ENCODE results near the gene IRF5.
A peak's percentile ranks its signal among the peaks of the same experiment; 100 is the strongest.

IRF5 gene

GRCh38 chr7:128963327-128963757 is 25.6 kb downstream of the IRF5 start:
- peak overlapping the region; percentile 19; the same call in 1 of the 2 replicates for H3K4me2 ChIP-seq

GRCh38 chr7:128968624-128969023 is 30.9 kb downstream of the IRF5 start:
- no peak overlapping the region for H3K4me3 ChIP-seq (IDR thresholded peaks at IDR 0.05; ENCODE audit: insufficient read depth, low read depth, low read length)
- no peak overlapping the region for H3K4me2 ChIP-seq
- no peak overlapping the region for H3K27ac ChIP-seq
- peaks cover 21% of the 10 kb centered on the region; the same call in 1 of the 2 replicates for H3K36me3 ChIP-seq (ENCODE audit: insufficient read depth)
- H4K20me1 ChIP-seq (ENCODE audit: insufficient read depth), result no peaks in the 10 kb centered on the region
- no peaks in the 10 kb centered on the region for H3K27me3 ChIP-seq (ENCODE audit: insufficient read depth, low read depth)
- H3K79me2 ChIP-seq (ENCODE audit: insufficient read depth, low read depth), result no peaks in the 10 kb centered on the region
- no peak for TF ChIP-seq CTCF (conservative IDR thresholded peaks at IDR 0.05; ENCODE audit: low read depth, low read length)
- peaks cover 11% of the 10 kb centered on the region for H3K4me1 ChIP-seq (ENCODE audit: low read depth, poor library complexity, severe bottlenecking)
- H2AFZ ChIP-seq (ENCODE audit: low read depth), result no peak overlapping the region
- no peak overlapping the region for H3K9ac ChIP-seq

More at GRCh38 chr7:128963327-128963757, 25.6 kb downstream of the IRF5 start:
- H3K27ac ChIP-seq, result no peak overlapping the region
- TF ChIP-seq CTCF (conservative IDR thresholded peaks at IDR 0.05; ENCODE audit: low read depth, low read length), result no peak
- H3K27me3 ChIP-seq (ENCODE audit: insufficient read depth, low read depth), result no peaks in the 10 kb centered on the region
- no peaks in the 10 kb centered on the region for H4K20me1 ChIP-seq (ENCODE audit: insufficient read depth)
- H3K79me2 ChIP-seq (ENCODE audit: insufficient read depth, low read depth), result no peaks in the 10 kb centered on the region
- peaks cover 12% of the 10 kb centered on the region; the same call in 1 of the 2 replicates for H3K36me3 ChIP-seq (ENCODE audit: insufficient read depth)
- no peak overlapping the region for H2AFZ ChIP-seq (ENCODE audit: low read depth)
- no peak overlapping the region for H3K4me3 ChIP-seq (IDR thresholded peaks at IDR 0.05; ENCODE audit: insufficient read depth, low read depth, low read length)
- no peak overlapping the region for H3K9ac ChIP-seq
- H3K4me1 ChIP-seq (ENCODE audit: low read depth, poor library complexity, severe bottlenecking), result peaks cover 17% of the 10 kb centered on the region

GRCh38 chr7:128974241-128974934 is 36.7 kb downstream of the IRF5 start:
- no peak for TF ChIP-seq CTCF (conservative IDR thresholded peaks at IDR 0.05; ENCODE audit: low read depth, low read length)

GRCh38 chr7:128982105-128982504 is 44.4 kb downstream of the IRF5 start:
- H3K36me3 ChIP-seq (ENCODE audit: insufficient read depth), result peaks cover 6% of the 10 kb centered on the region; the same call in 1 of the 2 replicates
- no peak overlapping the region for H3K4me3 ChIP-seq (IDR thresholded peaks at IDR 0.05; ENCODE audit: insufficient read depth, low read depth, low read length)
- no peaks in the 10 kb centered on the region for H4K20me1 ChIP-seq (ENCODE audit: insufficient read depth)
- H3K4me1 ChIP-seq (ENCODE audit: low read depth, poor library complexity, severe bottlenecking), result no peaks in the 10 kb centered on the region
- H2AFZ ChIP-seq (ENCODE audit: low read depth), result no peak overlapping the region
- no peak for TF ChIP-seq CTCF (conservative IDR thresholded peaks at IDR 0.05; ENCODE audit: low read depth, low read length)
- H3K79me2 ChIP-seq (ENCODE audit: insufficient read depth, low read depth), result no peaks in the 10 kb centered on the region
- H3K9ac ChIP-seq, result no peak overlapping the region
- H3K4me2 ChIP-seq, result no peak overlapping the region
- H3K27me3 ChIP-seq (ENCODE audit: insufficient read depth, low read depth), result no peaks in the 10 kb centered on the region
- no peak overlapping the region for H3K27ac ChIP-seq

More at GRCh38 chr7:128974241-128974934, 36.7 kb downstream of the IRF5 start:
- H3K9ac ChIP-seq, result no peak overlapping the region
- H3K4me1 ChIP-seq (ENCODE audit: low read depth, poor library complexity, severe bottlenecking), result no peaks in the 10 kb centered on the region
- H3K27me3 ChIP-seq (ENCODE audit: insufficient read depth, low read depth), result no peaks in the 10 kb centered on the region
- H3K36me3 ChIP-seq (ENCODE audit: insufficient read depth), result peaks cover 14% of the 10 kb centered on the region; the same call in 1 of the 2 replicates
- H3K27ac ChIP-seq, result no peak overlapping the region
- H3K79me2 ChIP-seq (ENCODE audit: insufficient read depth, low read depth), result no peaks in the 10 kb centered on the region
- H3K4me3 ChIP-seq (IDR thresholded peaks at IDR 0.05; ENCODE audit: insufficient read depth, low read depth, low read length), result no peak overlapping the region
- no peaks in the 10 kb centered on the region for H4K20me1 ChIP-seq (ENCODE audit: insufficient read depth)
- no peak overlapping the region for H3K4me2 ChIP-seq
- H2AFZ ChIP-seq (ENCODE audit: low read depth), result no peak overlapping the region

Measured in KMS-11 (cell line).